ENCODE data around the gene IMMP2L.
"Not testable (repeated sequence)": the region's sequence is repeated elsewhere in the genome, so short reads cannot be mapped to it uniquely, and the experiment has no call there.

Gene IMMP2L

DNA sequence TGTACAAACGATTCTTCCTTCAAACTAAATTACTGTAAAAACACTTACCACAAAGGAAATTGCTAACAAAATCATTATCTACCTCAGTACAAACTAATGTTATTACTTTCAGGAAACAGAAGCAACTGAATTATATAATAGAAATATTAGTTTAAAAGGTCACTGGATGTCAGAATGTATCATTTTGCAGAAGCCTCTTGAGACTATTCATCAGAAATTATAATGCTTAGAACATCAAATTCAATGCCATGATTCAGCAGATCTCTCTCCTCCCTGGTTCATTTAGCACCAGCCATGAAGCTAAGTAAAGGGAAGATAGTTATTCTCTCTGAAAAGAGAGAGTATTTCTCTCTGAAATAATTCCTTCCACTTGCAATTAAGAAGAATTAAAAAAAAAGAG lies 223.3 kb downstream of the IMMP2L start:
- DNase-seq (ENCODE audit: low spot score): no peak

DNA sequence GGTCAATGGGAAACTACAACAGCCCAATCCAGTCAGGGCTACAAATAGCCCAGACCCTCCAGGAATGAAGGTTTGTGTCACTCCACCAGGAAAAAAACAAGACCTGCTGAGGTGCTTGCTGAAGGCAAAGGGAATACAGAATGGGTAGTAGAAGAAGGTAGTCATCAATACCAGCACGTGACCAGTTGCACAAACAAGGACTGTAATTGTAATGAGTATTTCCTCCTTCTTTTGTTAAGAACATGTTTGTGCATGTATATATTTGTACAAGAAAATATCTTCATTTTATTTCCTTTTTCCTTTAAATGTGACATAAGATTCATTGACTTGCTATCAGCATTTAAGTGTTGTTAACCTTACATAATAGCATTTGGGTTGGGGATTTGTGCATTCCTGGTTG lies 229.3 kb downstream of the IMMP2L start:
- DNase-seq (ENCODE audit: low spot score): no peak

DNA sequence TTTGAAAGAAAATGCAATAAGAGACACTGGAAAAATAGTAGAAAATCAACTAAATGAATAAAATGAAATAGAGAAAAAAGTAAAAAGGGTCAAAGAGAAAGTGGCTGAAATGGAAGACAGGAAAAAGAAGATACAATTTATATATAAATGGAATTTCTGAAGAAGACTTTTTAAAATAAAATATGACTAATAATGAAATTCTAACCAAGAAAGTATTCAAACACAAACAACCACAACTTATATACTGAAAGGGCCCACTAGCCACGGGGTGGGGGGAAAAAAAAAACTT lies 232.1 kb downstream of the IMMP2L start:
- DNase-seq (ENCODE audit: low spot score): no peak

DNA sequence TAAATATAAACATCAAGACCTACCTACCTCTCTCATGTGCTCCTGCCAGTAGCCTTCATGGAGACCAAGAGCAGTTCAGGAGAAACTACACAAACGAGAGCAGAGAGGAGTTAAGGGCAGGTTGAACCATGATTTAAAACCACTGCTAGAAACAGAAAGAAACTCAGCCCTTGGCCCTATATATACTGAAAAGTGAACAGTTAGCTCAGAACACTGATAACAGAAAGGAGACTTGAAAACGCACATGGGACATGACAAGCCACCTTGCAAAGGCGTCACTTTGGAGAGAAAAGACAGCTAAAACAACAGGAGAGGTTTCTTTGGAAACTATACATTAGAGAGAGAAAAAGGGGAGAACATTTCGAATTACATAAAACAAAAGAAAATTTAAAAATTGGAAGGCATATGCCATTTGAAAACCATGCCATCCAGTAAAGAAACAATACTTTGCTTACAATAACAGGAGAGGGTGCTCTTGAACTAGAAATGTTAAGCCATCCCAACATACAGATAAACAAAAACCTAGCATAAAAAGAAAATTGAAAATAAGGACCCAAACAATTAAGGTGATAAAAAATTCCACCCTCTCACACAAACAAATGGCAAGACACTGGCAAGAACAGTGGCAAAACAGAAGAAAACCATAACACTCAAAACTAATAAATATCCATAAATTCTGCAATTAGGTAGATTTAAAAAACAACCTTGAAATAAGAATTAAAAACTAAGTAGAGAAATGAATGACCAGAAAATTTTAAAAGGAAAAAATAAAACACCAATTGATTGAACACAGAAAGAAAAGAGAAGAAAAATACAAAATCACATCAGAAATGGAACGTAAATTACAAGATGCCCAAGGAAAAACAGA lies 232.7 kb downstream of the IMMP2L start:
- DNase-seq (ENCODE audit: low spot score): no peak

DNA sequence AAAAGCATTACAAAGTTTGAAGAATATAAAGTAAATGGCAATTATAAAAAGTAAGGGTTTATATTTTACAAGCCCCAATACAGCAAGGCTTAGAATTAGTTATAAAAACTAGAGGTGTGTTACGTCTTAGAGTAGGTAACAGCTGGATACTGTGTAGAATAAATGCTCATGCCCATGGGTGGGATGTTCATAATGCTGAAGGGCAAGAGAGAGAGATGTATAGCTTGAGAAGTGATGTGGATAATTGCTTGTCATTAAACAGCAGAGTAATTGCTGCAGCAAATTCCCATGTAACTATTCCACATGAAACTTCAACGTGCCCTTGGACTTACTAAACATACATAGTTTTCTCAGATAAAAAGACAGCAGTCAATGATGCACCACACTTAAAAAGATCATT lies 233.8 kb downstream of the IMMP2L start:
- no peak for DNase-seq (ENCODE audit: low spot score)

DNA sequence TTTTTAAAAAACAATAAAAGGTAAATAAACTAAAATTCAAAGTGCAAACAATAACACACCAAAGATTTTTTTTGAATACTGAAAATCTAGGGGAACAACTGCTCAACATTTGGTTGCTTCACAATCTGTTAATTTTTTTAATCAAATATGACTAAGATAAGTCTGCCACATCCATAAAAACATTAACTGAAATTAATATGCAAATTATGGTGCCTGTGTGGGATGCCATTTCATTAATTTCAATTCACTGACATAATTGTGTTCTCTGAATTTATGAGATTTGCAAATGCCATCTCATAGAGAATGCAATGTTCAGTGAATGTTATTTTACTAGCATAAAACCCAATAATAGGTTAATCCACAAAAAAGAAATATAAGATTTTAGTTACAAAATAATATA lies 237.5 kb downstream of the IMMP2L start:
- no peak for DNase-seq (ENCODE audit: low spot score)

DNA sequence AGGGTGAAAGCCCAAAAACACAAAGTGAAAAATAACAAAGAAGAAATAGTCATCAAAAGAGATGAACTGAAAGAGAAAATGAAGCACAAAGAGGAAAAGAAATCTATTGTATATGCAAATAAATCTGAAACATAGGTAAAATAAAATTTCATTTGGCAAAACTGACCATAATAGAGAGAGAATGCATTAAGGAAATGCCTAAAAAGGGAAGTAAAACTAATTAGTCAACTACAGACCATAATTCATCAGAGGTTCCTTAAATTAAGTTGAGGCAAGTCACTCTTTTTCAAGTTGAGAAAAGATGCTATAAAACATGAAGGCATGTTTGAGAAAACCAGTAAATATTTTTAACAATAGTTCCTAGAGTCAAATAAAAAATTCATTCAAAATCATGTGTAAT lies 238.1 kb downstream of the IMMP2L start:
- no peak for DNase-seq (ENCODE audit: low spot score)

DNA sequence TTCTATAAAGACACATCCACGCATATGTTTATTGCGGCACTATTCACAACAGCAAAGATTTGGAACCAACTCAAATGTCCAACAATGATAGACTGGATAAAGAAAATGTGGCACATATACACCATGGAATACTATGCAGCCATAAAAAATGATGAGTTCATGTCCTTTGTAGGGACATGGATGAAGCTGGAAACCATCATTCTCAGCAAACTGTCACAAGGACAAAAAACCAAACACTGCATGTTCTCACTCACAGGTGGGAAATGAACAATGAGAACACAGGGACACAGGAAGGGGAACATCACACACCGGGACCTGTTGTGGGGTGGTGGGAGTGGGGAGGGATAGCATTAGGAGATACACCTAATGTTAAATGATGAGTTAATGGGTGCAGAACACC lies 238.6 kb downstream of the IMMP2L start:
- not testable (repeated sequence) for DNase-seq (ENCODE audit: low spot score)

DNA sequence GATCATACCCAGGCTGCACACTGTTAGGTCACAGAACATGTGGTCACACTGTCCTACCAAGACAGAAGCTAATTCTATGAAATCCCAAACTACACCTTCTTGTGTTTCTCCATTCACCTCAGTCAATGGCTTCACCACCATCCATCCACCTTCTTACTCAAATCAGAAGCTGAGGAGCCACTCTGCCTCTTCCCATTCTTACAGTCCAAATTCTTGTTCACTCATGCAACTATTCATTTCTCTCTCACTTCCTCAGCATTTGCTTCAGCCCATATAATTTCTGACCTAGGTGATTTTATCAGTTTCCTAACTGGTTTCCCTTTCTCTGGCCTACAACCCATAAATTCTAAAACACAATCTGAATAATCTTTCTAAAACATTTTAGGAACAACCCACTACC lies 242.2 kb downstream of the IMMP2L start:
- DNase-seq (ENCODE audit: low spot score): no peak

DNA sequence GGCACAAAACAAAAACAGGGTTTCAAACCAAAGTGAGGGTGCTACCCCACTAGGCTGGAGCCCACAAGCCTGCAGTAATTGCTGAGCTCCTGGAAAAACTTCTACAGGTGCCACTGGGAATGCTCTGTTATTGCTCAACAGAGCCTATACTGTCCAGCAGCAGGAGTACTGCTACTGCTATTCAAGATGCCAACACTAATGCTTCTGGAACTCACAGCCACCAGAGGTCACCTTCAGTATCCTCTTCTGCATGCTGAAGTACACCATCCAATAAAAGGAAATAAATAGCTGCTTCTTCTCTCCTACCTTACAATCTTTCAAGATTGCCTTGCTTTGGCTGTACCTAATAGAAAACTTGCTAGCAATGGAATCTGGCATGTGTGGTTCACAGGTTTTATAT lies 249.3 kb downstream of the IMMP2L start:
- no peak for DNase-seq (ENCODE audit: low spot score)

DNA sequence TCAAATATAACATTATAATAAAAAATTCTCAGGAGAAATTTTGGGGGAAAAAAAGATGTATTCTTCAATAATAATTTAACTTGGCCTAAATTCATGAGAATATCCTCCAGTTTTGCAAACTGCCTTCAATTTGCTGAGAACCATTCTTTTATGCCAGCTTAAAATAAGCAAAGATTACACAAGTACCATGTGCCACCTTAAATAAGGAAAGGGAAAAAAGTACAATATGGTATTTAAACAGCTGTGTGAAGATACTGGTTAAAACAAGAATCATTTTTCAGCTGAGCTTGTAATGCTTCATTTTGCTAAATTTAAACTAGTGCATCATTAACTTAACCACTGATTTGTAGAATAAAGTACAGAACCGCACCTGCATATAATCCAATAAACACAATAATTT lies 253.6 kb downstream of the IMMP2L start:
- DNase-seq (ENCODE audit: low spot score): no peak

DNA sequence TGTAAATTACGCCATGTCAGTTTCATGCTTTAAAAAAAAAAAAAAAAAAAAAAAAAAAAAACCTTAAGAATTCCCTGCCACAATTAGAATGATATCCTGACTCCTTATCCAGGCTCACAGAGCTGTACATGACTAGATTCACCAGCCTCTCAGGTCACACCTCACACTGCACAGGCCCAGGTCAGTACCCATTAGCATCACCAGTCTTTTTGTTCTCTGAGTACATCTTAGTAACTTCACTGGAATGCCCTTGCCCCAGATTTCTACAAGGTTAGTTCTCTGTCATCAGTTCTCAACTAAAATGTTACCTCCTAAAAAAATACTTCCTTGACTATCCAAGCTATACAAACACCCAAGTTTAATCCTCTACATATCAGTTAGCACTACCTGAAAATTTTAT lies 260.4 kb downstream of the IMMP2L start:
- no peak for DNase-seq (ENCODE audit: low spot score)

DNA sequence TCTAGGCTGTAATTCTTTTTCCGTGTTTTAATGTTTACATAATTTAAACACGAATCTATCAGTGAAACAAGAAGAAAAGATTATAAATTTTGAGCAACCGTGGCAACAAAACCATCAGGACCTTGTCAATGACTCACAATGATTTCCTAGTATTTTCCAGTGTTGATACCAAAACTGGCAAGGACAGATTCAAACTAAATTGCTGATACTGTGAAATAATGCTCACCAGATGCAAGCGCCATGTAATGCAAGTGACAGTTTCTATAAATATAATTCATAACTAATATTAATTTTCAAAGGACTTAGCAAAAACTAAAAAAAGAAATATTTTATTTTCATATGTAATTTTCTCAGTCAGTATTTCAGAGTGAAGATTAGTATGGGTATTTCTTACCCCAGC lies 267.8 kb downstream of the IMMP2L start:
- no peak for DNase-seq (ENCODE audit: low spot score)

DNA sequence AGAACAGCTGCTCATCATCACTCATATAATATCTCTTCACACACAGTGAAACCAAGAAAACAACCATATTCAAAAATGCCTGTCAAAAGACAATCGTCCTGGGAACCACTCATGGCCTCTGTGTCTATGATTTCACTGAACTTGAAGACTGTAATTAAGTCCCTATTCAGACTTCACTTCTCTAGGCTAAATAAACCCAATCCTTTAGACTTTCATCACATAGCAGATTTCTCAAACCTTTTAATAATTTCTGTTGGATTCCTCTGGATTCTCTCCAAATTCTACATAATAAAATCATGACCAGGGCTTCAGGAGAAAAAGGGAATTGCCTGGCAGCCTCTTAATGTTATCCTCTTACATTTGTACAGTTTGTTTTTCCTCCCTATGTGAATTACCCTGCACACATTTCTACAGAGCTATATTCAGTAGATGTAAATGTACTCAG lies 270.2 kb downstream of the IMMP2L start:
- no peak for DNase-seq (ENCODE audit: low spot score)

DNA sequence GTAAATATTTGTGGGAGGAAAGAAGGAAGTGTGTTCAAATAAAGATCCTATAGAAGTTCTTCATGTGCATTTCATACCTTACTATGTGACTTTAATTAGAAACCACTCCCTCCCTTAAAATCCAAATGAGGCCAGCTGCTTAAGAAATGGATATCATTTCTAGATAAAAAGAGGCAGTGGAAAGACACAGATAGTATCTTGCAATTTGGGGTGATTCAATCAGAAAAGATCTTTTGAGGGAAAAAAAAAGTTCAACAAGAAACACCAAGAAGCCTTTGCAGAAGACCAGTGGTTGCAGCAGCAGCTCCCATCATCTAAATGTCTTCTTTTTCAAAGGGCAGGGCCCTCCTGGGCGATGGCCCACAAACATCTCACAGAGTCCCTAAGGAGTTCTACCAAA lies 271.3 kb downstream of the IMMP2L start:
- DNase-seq (ENCODE audit: low spot score): no peak

DNA sequence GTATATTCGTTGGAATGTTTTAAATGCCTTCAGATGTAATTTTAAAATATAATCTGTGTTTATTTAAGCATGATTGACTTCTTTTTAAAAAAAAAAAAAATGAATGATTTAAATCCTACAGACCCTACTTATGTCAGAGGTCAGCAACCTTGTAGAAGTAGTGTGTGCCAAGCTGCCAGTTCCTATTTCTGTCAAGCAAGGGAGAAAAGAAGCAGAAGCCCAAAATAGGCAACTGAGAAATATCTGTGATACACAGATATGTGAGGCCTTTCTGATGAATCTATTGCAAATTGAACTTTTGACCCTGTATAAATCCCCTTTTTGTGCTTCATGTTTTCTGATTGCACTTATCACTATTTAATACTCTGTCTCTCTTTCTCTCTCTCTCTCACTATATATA lies 271.9 kb downstream of the IMMP2L start:
- DNase-seq (ENCODE audit: low spot score): no peak

DNA sequence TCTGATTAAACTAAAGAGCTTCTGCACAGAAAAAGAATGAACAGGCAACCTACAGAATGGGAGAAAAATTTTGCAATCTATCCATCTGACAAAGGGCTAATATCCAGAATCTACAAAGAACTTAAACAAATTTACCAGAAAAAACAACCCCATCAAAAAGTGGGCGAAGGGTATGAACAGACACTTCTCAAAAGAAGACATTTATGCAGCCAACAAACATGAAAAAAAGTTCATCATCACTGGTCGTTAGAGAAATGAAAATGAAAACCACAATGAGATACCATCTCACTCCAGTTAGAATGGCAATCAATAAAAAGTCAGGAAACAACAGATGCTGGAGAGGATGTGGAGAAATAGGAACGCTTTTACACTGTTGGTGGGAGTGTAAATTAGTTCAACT lies 273.9 kb downstream of the IMMP2L start:
- DNase-seq (ENCODE audit: low spot score): not testable (repeated sequence)

DNA sequence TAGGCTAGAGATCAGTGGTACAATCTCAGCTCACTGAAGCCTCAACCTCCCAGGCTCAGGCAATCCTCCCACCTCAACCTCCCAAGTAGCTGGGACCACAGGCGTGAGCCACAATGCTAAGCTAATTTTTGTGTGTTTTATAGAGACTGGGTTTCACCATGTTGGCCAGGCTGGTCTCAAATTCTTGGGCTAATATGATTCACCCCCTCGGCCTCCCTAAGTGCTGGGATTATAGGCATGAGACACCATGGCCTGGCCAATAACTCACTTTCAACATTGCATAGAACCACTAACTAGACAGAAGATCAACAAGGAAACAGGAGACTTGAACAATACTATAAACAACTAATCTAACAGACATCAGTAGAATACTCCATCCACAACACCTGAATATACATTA lies 279.7 kb downstream of the IMMP2L start:
- no peak for DNase-seq (ENCODE audit: low spot score)

DNA sequence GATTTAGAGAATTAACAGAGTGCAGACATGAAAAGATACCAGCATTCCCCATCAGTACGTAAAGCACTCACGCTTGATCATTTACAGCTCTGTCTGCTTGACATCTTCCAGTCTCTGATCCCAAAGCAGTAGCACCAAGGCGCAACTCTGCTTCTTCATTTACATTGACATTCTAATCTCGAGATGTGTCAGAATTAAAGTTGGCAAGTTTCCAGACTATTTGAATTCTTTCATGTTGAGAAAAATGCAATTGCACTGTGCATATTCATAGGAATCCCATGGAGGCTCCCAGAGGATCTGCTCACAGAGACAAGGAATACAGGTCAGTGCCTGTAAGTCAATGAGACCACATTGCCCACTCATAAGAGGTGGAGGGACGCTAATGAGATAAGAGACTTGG lies 287.4 kb downstream of the IMMP2L start:
- DNase-seq (ENCODE audit: low spot score): no peak

DNA sequence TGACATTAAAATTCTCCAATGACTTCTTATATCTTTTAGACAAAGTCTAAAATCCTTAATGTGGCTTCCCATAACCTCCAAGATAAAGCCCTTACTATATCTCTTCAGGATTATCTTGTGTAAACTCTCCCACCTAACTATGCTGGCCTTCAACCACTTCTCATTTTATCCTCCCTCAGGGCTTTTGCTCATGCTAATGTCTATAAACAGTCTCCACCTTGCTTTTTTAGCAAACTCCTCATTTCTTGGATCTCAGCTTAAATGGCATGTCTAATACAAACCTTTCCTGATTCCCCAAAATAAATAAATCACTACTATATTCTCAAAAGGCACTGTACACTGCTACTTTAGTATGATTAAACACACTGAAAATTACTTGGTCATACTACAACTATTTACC lies 290.2 kb downstream of the IMMP2L start:
- no peak for DNase-seq (ENCODE audit: low spot score)

DNA sequence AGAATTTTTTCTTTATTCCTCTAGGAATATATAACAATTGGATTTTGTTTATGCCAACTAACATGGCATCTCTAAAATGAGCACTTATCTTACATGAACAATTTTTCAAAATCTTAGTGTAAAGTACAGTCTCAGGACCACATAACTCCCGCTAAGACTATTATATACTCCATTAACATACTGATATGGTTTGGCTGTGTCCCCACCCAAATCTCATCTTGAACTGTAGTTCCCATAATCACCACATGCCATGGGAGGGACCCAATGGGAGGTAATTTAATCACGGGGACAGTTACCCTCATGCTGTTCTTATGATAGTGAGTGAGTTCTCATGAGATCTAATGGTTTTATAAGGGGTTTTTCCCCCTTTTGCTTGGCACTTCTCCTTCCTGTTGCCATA lies 291.5 kb downstream of the IMMP2L start:
- DNase-seq (ENCODE audit: low spot score): not testable (repeated sequence)

DNA sequence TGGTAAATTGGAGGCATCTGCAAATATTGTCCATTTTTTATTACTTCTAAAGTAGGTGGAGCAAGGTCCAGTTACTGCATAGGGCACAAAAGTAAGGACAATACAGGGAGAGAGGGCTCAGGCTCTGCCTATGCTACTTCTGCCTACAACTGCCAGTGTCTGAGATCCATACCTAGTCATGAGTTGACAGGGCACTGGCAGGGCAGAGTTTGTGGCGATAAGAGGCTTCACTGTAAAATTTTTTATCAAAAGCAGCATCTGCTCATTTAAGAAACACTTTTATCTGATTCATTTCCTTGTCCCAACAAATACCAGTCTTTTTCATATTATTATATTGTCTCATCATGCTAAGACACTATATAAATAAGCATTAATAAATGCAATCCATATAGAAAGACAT lies 293.4 kb downstream of the IMMP2L start:
- no peak for DNase-seq (ENCODE audit: low spot score)

DNA sequence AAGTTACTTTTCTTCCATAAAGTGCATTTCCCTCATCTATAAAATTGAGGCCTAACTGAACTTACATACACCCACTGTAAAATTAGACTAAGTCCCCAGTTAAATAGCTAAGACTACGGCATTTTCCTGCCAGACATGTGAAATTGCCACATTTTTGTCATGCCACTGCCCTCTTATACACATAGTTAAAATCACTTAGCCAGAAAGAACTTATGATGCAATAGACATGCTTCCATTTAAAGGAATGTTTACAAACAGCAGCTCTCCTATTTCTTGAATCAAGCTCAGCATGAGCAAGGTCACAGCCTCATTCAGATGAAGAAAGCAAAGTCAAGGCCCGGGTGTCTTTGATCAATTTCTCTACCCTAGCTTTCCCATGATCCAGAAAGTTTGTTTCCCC lies 295.7 kb downstream of the IMMP2L start:
- DNase-seq (ENCODE audit: low spot score): no peak

DNA sequence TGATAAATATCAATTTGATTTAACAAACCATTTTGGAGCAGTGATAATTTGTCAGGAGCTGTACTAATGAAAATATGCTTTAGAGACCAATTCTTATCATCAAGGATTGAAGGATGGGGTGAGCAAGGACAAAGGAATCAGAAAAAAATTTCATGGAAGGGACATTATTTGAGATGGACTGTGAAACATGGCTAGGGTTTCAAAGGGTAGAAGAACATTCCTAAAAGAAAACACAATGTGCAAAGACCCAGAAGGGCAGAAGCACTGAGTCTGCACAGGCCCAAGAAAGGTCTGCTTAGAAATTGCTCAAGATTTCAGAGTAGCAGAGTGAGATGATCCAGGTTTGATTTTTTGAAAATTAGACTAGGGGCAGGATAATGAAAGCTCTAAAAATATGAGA lies 296.9 kb downstream of the IMMP2L start:
- no peak for DNase-seq (ENCODE audit: low spot score)

DNA sequence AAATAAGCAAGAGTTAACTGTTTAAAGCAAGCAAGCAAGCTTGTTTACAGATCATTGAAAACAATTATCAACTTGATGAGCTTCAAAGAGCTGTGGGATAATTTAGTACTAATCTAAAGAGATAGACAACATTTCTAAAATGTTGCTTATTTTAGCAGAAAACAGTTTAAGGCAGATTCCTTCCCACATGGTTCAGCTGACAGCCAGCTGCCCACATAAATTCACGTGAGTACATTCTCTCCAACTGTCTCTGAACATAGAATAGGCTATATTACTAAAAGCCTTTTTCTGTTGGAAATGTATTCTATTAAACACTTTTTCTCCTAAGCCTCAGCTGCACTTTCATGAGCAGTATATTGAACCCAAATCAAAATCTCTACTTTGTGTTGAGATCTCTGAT lies 297.3 kb downstream of the IMMP2L start:
- DNase-seq (ENCODE audit: low spot score): no peak
